ENCODE results near the gene WHAMM.

DNA sequence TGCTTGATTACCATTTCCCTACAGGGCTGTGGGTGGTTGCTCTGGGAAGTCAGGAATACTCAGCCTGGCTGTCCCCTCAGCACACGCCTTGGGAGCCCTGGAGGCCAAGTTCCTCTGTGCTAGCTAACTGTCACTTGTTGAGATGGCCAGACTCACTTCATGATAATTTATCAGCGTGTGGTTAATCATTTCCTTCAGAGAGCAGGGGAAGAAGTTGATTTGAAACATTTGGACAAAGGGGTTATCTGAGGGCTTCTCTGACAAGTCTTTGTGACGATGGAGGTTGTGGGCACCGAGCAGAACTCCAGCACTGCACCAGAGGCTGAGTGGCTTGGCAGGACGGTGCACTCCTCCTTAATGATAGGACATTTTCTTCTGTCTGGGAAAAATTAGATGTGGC lies 61.9 kb downstream of the WHAMM start:
- no peak for TF ChIP-seq POLR2A (IDR thresholded peaks at IDR 0.05)
- TF ChIP-seq, protein P1, sequence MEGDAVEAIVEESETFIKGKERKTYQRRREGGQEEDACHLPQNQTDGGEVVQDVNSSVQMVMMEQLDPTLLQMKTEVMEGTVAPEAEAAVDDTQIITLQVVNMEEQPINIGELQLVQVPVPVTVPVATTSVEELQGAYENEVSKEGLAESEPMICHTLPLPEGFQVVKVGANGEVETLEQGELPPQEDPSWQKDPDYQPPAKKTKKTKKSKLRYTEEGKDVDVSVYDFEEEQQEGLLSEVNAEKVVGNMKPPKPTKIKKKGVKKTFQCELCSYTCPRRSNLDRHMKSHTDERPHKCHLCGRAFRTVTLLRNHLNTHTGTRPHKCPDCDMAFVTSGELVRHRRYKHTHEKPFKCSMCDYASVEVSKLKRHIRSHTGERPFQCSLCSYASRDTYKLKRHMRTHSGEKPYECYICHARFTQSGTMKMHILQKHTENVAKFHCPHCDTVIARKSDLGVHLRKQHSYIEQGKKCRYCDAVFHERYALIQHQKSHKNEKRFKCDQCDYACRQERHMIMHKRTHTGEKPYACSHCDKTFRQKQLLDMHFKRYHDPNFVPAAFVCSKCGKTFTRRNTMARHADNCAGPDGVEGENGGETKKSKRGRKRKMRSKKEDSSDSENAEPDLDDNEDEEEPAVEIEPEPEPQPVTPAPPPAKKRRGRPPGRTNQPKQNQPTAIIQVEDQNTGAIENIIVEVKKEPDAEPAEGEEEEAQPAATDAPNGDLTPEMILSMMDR (IDR thresholded peaks at IDR 0.05): no peak
